ENCODE data around the gene ZNHIT3.

ZNHIT3 gene

GRCh38 chr17:36509272-36509985 lies 22.9 kb downstream of the ZNHIT3 start:
- no peaks in the 10 kb centered on the region for H3K9me3 ChIP-seq (ENCODE audit: insufficient read depth, low read length, severe bottlenecking)
- TF ChIP-seq, protein P1, sequence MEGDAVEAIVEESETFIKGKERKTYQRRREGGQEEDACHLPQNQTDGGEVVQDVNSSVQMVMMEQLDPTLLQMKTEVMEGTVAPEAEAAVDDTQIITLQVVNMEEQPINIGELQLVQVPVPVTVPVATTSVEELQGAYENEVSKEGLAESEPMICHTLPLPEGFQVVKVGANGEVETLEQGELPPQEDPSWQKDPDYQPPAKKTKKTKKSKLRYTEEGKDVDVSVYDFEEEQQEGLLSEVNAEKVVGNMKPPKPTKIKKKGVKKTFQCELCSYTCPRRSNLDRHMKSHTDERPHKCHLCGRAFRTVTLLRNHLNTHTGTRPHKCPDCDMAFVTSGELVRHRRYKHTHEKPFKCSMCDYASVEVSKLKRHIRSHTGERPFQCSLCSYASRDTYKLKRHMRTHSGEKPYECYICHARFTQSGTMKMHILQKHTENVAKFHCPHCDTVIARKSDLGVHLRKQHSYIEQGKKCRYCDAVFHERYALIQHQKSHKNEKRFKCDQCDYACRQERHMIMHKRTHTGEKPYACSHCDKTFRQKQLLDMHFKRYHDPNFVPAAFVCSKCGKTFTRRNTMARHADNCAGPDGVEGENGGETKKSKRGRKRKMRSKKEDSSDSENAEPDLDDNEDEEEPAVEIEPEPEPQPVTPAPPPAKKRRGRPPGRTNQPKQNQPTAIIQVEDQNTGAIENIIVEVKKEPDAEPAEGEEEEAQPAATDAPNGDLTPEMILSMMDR (IDR thresholded peaks at IDR 0.05; ENCODE audit: borderline replicate concordance, extremely low read depth, low read length, poor library complexity, severe bottlenecking), result no peak
- no peak for TF ChIP-seq EZH2 (IDR thresholded peaks at IDR 0.05; ENCODE audit: borderline replicate concordance, low read depth, low read length, severe bottlenecking)
- no peak overlapping the region for H3K9ac ChIP-seq (ENCODE audit: low read depth, low read length)
- H3K27ac ChIP-seq (ENCODE audit: low read length), result no peak overlapping the region
- no peak overlapping the region for H3K4me2 ChIP-seq (ENCODE audit: insufficient read depth, low read length)
- no peaks in the 10 kb centered on the region for H3K27me3 ChIP-seq (ENCODE audit: insufficient read depth, low read length, poor library complexity)
- no peaks in the 10 kb centered on the region for H3K4me1 ChIP-seq (ENCODE audit: insufficient read depth, low read length)
- peaks cover 96% of the 10 kb centered on the region for H3K36me3 ChIP-seq (ENCODE audit: insufficient read depth, low read length)
- H4K20me1 ChIP-seq (ENCODE audit: insufficient read depth, low read length), result peaks cover 15% of the 10 kb centered on the region; the same call in 1 of the 2 replicates
- no peak overlapping the region for H3K4me3 ChIP-seq (ENCODE audit: low read depth in 1 of 2, low read length in 2 of 2)
- ATAC-seq (ENCODE audit: insufficient read depth, low read depth) (no peak), DNase-seq (no peak)
- H2AFZ ChIP-seq (ENCODE audit: low read depth, low read length), result no peak overlapping the region
- H3K79me2 ChIP-seq (ENCODE audit: insufficient read depth, low read length), result no peaks in the 10 kb centered on the region

- Histone ChIP-seq H3K36me3 (ENCODE audit: insufficient read depth, low read length) (peaks cover 98% of the 10 kb centered on the region), H3K4me2 (ENCODE audit: insufficient read depth, low read length) (no peak overlapping the region), H3K27me3 (ENCODE audit: insufficient read depth, low read length, poor library complexity) (no peaks in the 10 kb centered on the region), H3K9me3 (ENCODE audit: insufficient read depth, low read length, severe bottlenecking) (no peaks in the 10 kb centered on the region), H3K4me3 (ENCODE audit: low read depth in 1 of 2, low read length in 2 of 2) (no peak overlapping the region), H3K79me2 (ENCODE audit: insufficient read depth, low read length) (no peaks in the 10 kb centered on the region), H3K4me1 (ENCODE audit: insufficient read depth, low read length) (no peaks in the 10 kb centered on the region), H3K27ac (ENCODE audit: low read length) (no peak overlapping the region), H3K9ac (ENCODE audit: low read depth, low read length) (no peak overlapping the region), H2AFZ (ENCODE audit: low read depth, low read length) (no peak overlapping the region), H4K20me1 (ENCODE audit: insufficient read depth, low read length) (peaks cover 19% of the 10 kb centered on the region; the same call in 1 of the 2 replicates)
- no peak for DNase-seq
- ATAC-seq (ENCODE audit: insufficient read depth, low read depth), result no peak
- TF ChIP-seq EZH2 (IDR thresholded peaks at IDR 0.05; ENCODE audit: borderline replicate concordance, low read depth, low read length, severe bottlenecking), result no peak
- TF ChIP-seq, protein P1 (IDR thresholded peaks at IDR 0.05; ENCODE audit: borderline replicate concordance, extremely low read depth, low read length, poor library complexity, severe bottlenecking), result no peak
Observed at GRCh38 chr17:36510636-36511035, 24.2 kb downstream of the ZNHIT3 start.

- no peaks in the 10 kb centered on the region for H3K9me3 ChIP-seq (ENCODE audit: insufficient read depth, low read length, severe bottlenecking)
- no peak overlapping the region for H3K4me3 ChIP-seq (ENCODE audit: low read depth in 1 of 2, low read length in 2 of 2)
- H3K27me3 ChIP-seq (ENCODE audit: insufficient read depth, low read length, poor library complexity), result no peaks in the 10 kb centered on the region
- no peak overlapping the region for H2AFZ ChIP-seq (ENCODE audit: low read depth, low read length)
- H3K79me2 ChIP-seq (ENCODE audit: insufficient read depth, low read length), result no peaks in the 10 kb centered on the region
- no peak for TF ChIP-seq EZH2 (IDR thresholded peaks at IDR 0.05; ENCODE audit: borderline replicate concordance, low read depth, low read length, severe bottlenecking)
- TF ChIP-seq, protein P1 (IDR thresholded peaks at IDR 0.05; ENCODE audit: borderline replicate concordance, extremely low read depth, low read length, poor library complexity, severe bottlenecking), result no peak
- peaks cover 97% of the 10 kb centered on the region for H3K36me3 ChIP-seq (ENCODE audit: insufficient read depth, low read length)
- no peak overlapping the region for H3K9ac ChIP-seq (ENCODE audit: low read depth, low read length)
- no peak for ATAC-seq (ENCODE audit: insufficient read depth, low read depth)
- no peak overlapping the region for H3K4me2 ChIP-seq (ENCODE audit: insufficient read depth, low read length)
- no peak for DNase-seq
- H3K27ac ChIP-seq (ENCODE audit: low read length), result no peak overlapping the region
- H3K4me1 ChIP-seq (ENCODE audit: insufficient read depth, low read length), result no peaks in the 10 kb centered on the region
- H4K20me1 ChIP-seq (ENCODE audit: insufficient read depth, low read length), result peaks cover 19% of the 10 kb centered on the region; the same call in 1 of the 2 replicates
Observed at GRCh38 chr17:36511216-36511615, 24.7 kb downstream of the ZNHIT3 start.

All from DND-41 (cell line).